Thyroid gland (tissue), 4 donors: ENCODE measurements around the gene MSH5.

Experiments used
- CTCF ChIP-seq, 6 experiments: fragments of 200-600 bp in 3 of 6; fragments of 450-650 bp in 3 of 6; sonication (generic) in 3 of 6; IDR thresholded peaks; one replicate each; pipeline ENCODE4 v1.5.1; 2016 to 2019; ENCODE audit warnings: antibody characterized with exemption in 6 of 6, mild to moderate bottlenecking in 2 of 6, inconsistent platforms in 1 of 6, moderate library complexity in 1 of 6
- POLR2A ChIP-seq, 2 donors: fragments of 450-650 bp; IDR thresholded peaks; one replicate each; pipeline ENCODE4 v1.6.1; 2017; ENCODE audit warnings: antibody characterized with exemption in 2 of 2, mild to moderate bottlenecking in 2 of 2, moderate library complexity in 1 of 2

- no peak for TF ChIP-seq CTCF (IDR thresholded peaks at IDR 0.05)
- no peak for TF ChIP-seq POLR2A (IDR thresholded peaks at IDR 0.05)
These were observed 24.4 kb downstream of the MSH5 start for GRCh38 chr6:31764198-31764597.
